ENCODE data around the gene MAST2.

The MAST2 gene

GRCh38 chr1:45971922-45972531 lies 168.6 kb downstream of the MAST2 start:
- Histone ChIP-seq H4K20me1 (ENCODE audit: insufficient read depth) (no peaks in the 10 kb centered on the region), H3K79me2 (ENCODE audit: insufficient read depth, low read depth) (no peaks in the 10 kb centered on the region), H3K9ac (no peak overlapping the region), H3K4me2 (no peak overlapping the region), H2AFZ (ENCODE audit: low read depth) (no peak overlapping the region), H3K4me1 (ENCODE audit: low read depth, poor library complexity, severe bottlenecking) (peaks cover 5% of the 10 kb centered on the region), H3K27me3 (ENCODE audit: insufficient read depth, low read depth) (no peaks in the 10 kb centered on the region), H3K4me3 (IDR thresholded peaks at IDR 0.05; ENCODE audit: insufficient read depth, low read depth, low read length) (no peak overlapping the region), H3K27ac (no peak overlapping the region), H3K36me3 (ENCODE audit: insufficient read depth) (no peaks in the 10 kb centered on the region)
- no peak for TF ChIP-seq CTCF (conservative IDR thresholded peaks at IDR 0.05; ENCODE audit: low read depth, low read length)

GRCh38 chr1:45972621-45973020 lies 169.2 kb downstream of the MAST2 start:
- no peaks in the 10 kb centered on the region for H3K36me3 ChIP-seq (ENCODE audit: insufficient read depth)
- H3K9ac ChIP-seq: no peak overlapping the region
- H2AFZ ChIP-seq (ENCODE audit: low read depth): no peak overlapping the region
- no peak for TF ChIP-seq CTCF (conservative IDR thresholded peaks at IDR 0.05; ENCODE audit: low read depth, low read length)
- no peaks in the 10 kb centered on the region for H3K79me2 ChIP-seq (ENCODE audit: insufficient read depth, low read depth)
- no peak overlapping the region for H3K4me2 ChIP-seq
- no peak overlapping the region for H3K27ac ChIP-seq
- peaks cover 5% of the 10 kb centered on the region for H3K4me1 ChIP-seq (ENCODE audit: low read depth, poor library complexity, severe bottlenecking)
- no peaks in the 10 kb centered on the region for H4K20me1 ChIP-seq (ENCODE audit: insufficient read depth)
- no peaks in the 10 kb centered on the region for H3K27me3 ChIP-seq (ENCODE audit: insufficient read depth, low read depth)
- no peak overlapping the region for H3K4me3 ChIP-seq (IDR thresholded peaks at IDR 0.05; ENCODE audit: insufficient read depth, low read depth, low read length)

- Histone ChIP-seq H3K79me2 (ENCODE audit: insufficient read depth, low read depth) (no peaks in the 10 kb centered on the region), H4K20me1 (ENCODE audit: insufficient read depth) (no peaks in the 10 kb centered on the region), H3K27me3 (ENCODE audit: insufficient read depth, low read depth) (no peaks in the 10 kb centered on the region), H3K4me1 (ENCODE audit: low read depth, poor library complexity, severe bottlenecking) (peaks cover 5% of the 10 kb centered on the region), H3K9ac (no peak overlapping the region), H3K4me2 (no peak overlapping the region), H3K4me3 (IDR thresholded peaks at IDR 0.05; ENCODE audit: insufficient read depth, low read depth, low read length) (no peak overlapping the region), H2AFZ (ENCODE audit: low read depth) (no peak overlapping the region), H3K27ac (no peak overlapping the region), H3K36me3 (ENCODE audit: insufficient read depth) (no peaks in the 10 kb centered on the region)
- TF ChIP-seq CTCF (conservative IDR thresholded peaks at IDR 0.05; ENCODE audit: low read depth, low read length): no peak
These were observed 169.7 kb downstream of the MAST2 start for GRCh38 chr1:45973121-45973520.

- Histone ChIP-seq H4K20me1 (ENCODE audit: insufficient read depth) (no peaks in the 10 kb centered on the region), H3K27me3 (ENCODE audit: insufficient read depth, low read depth) (no peaks in the 10 kb centered on the region), H3K79me2 (ENCODE audit: insufficient read depth, low read depth) (no peaks in the 10 kb centered on the region), H2AFZ (ENCODE audit: low read depth) (no peak overlapping the region), H3K27ac (no peak overlapping the region), H3K4me3 (IDR thresholded peaks at IDR 0.05; ENCODE audit: insufficient read depth, low read depth, low read length) (no peak overlapping the region), H3K36me3 (ENCODE audit: insufficient read depth) (no peaks in the 10 kb centered on the region), H3K9ac (no peak overlapping the region), H3K4me2 (no peak overlapping the region), H3K4me1 (ENCODE audit: low read depth, poor library complexity, severe bottlenecking) (peaks cover 5% of the 10 kb centered on the region)
- no peak for TF ChIP-seq CTCF (conservative IDR thresholded peaks at IDR 0.05; ENCODE audit: low read depth, low read length)
These were observed 171.3 kb downstream of the MAST2 start for GRCh38 chr1:45974541-45975269.
